BJ (cell line): Measurements from ENCODE around the gene TENT4A. TPM values are rescaled to one million over a fixed set of nuclear protein-coding genes. Genes with fewer than 3 reads are reported as not detected.

Source experiments
- CTCF ChIA-PET: fragments of 350-600 bp; formaldehyde crosslinking; extraction: SDS; loops from one replicate; lab custom pipeline; 2021; ENCODE audit warnings: antibody characterized with exemption, inconsistent platforms; lab: Yijun Ruan, JAX
- POLR2A ChIA-PET: fragments of 300-600 bp; sonication (Branson Sonifier 250); formaldehyde crosslinking; extraction: SDS; loops from one replicate; lab custom pipeline; 2021; ENCODE audit warnings: antibody characterized with exemption; lab: Charles Lee
- DNase-seq: peaks from one replicate; pipeline ENCODE4 v3.0.0-alpha.2; 2011; ENCODE audit warnings: low read depth
- H3K27me3 ChIP-seq: 2 replicates; pipeline ENCODE4 v1.6.0; 2011; ENCODE audit warnings: low read length; ENCODE audit not compliant: control insufficient read depth, insufficient read depth
- H3K36me3 ChIP-seq: 2 replicates; pipeline ENCODE4 v1.5.1; 2011; ENCODE audit warnings: low read length; ENCODE audit not compliant: control insufficient read depth, insufficient read depth
- H3K4me3 ChIP-seq: 2 replicates; pipeline ENCODE4 v1.5.1; 2011; ENCODE audit warnings: low read depth, mild to moderate bottlenecking, control low read depth, low read length
- CTCF ChIP-seq: IDR thresholded peaks from 2 replicates; pipeline ENCODE4 v1.5.1; 2011; ENCODE audit warnings: low read depth, mild to moderate bottlenecking, control low read depth, inconsistent platforms, low read length, moderate library complexity; ENCODE audit not compliant: insufficient read depth
- polyA plus RNA-seq: library from polyadenylated mRNA; depleted of rRNA; stranded (reverse); fragments of >200 nt; gene quantifications from 2 replicates; pipeline ENCODE4 v1.2.3, GENCODE V29; 2011

The TENT4A gene
- polyA plus RNA-seq, 1 experiment: 4.0 TPM

GRCh38 chr5:6786786-6787495, 73.7 kb downstream of the TENT4A start:
- H3K4me3 ChIP-seq: no peak overlapping the region
- 0 out of 2 replicates have a peak, but pooled peaks cover 3% of the 10 kb centered on the region for H3K27me3 ChIP-seq
- CTCF ChIA-PET: interaction anchor here (0.7 kb wide), 1 partner anchor 571 kb away, joined by 3 read pairs; no protein-coding TSS in a partner anchor
- POLR2A ChIA-PET: no interaction called here
- no peak for DNase-seq
- TF ChIP-seq CTCF: no peak
- H3K36me3 ChIP-seq: no peaks in the 10 kb centered on the region

GRCh38 chr5:6787941-6788340, 74.7 kb downstream of the TENT4A start:
- no peak for DNase-seq
- H3K27me3 ChIP-seq: peaks cover 6% of the 10 kb centered on the region; the same call in 1 of the 2 replicates
- ChIA-PET CTCF (interaction anchor here (1.2 kb wide), 1 partner anchor 16 kb away, joined by 3 read pairs; no protein-coding TSS in a partner anchor), POLR2A (no interaction called here)
- no peak overlapping the region for H3K4me3 ChIP-seq
- no peaks in the 10 kb centered on the region for H3K36me3 ChIP-seq
- TF ChIP-seq CTCF: no peak

- Histone ChIP-seq H3K36me3 (no peaks in the 10 kb centered on the region), H3K27me3 (peaks cover 6% of the 10 kb centered on the region; the same call in 1 of the 2 replicates), H3K4me3 (no peak overlapping the region)
- CTCF ChIA-PET: interaction anchor here (1.2 kb wide), 1 partner anchor 15 kb away, joined by 3 read pairs; no protein-coding TSS in a partner anchor
- DNase-seq: no peak
- POLR2A ChIA-PET: no interaction called here
- TF ChIP-seq CTCF: no peak
Observed at GRCh38 chr5:6788439-6788838, 75.2 kb downstream of the TENT4A start.

GRCh38 chr5:6788956-6789649, 75.9 kb downstream of the TENT4A start:
- ChIA-PET POLR2A (no interaction called here), CTCF (interaction anchor here (1.2 to 1.6 kb wide), 2 partner anchors 12 to 15 kb away, joined by 3 read pairs; no protein-coding TSS in a partner anchor)
- no peak for DNase-seq
- Histone ChIP-seq H3K4me3 (no peak overlapping the region), H3K36me3 (no peaks in the 10 kb centered on the region), H3K27me3 (peaks cover 6% of the 10 kb centered on the region; the same call in 1 of the 2 replicates)
- TF ChIP-seq CTCF: no peak

GRCh38 chr5:6790346-6790865, 77.2 kb downstream of the TENT4A start:
- Histone ChIP-seq H3K27me3 (peaks cover 6% of the 10 kb centered on the region; the same call in 1 of the 2 replicates), H3K4me3 (no peak overlapping the region), H3K36me3 (no peaks in the 10 kb centered on the region)
- ChIA-PET POLR2A (no interaction called here), CTCF (interaction anchor here (1.6 kb wide), 1 partner anchor 13 kb away, joined by 3 read pairs; no protein-coding TSS in a partner anchor)
- TF ChIP-seq CTCF: no peak
- no peak for DNase-seq
